Right lobe of liver (tissue), 6 donors: ENCODE measurements around the gene MRPL16. TPM values are rescaled to one million over a fixed set of nuclear protein-coding genes. Genes with fewer than 3 reads are reported as not detected.

Experiments used
- ATAC-seq, 4 donors: fragments of 200-7000 bp; cut with Tn5 transposase; one replicate each; pipeline ENCODE4 v1.9.1; 2020; ENCODE audit warnings: mild to moderate bottlenecking in 4 of 4, moderate library complexity in 4 of 4
- DNase-seq, 3 donors: peaks; one replicate each; pipeline ENCODE4 v3.0.0-alpha.2; 2020
- H3K27ac ChIP-seq, 3 donors: fragments of 200-600 bp; one replicate each; pipeline ENCODE4 v1.8.0; 2022
- H3K27me3 ChIP-seq, 2 donors: fragments of 200-600 bp; one replicate each; pipeline ENCODE4 v1.8.0; 2022
- H3K36me3 ChIP-seq, 4 donors: fragments of 200-600 bp; sonication (generic) in 1 of 4; one replicate each; pipeline versions ENCODE4 v1.5.1 to v1.8.0; 2017 to 2022; ENCODE audit warnings: control low read depth in 1 of 4
- H3K4me1 ChIP-seq, 4 donors: fragments of 200-600 bp; sonication (generic) in 1 of 4; one replicate each; pipeline versions ENCODE4 v1.5.1 to v1.8.0; 2017 to 2022; ENCODE audit warnings: control low read depth in 1 of 4
- H3K4me3 ChIP-seq, 3 donors: fragments of 200-600 bp; one replicate each; pipeline ENCODE4 v1.8.0; 2022
- H3K9me3 ChIP-seq, 4 donors: fragments of 200-600 bp; sonication (generic) in 1 of 4; one replicate each; pipeline versions ENCODE4 v1.5.1 to v1.8.0; 2017 to 2022; ENCODE audit warnings: control low read depth in 1 of 4
- CTCF ChIP-seq, 4 donors: fragments of 200-600 bp in 3 of 4; fragments of 450-650 bp in 1 of 4; IDR thresholded peaks; one replicate each; pipeline versions ENCODE4 v1.5.1 to v1.8.0; 2016 to 2022; ENCODE audit warnings: antibody characterized with exemption in 4 of 4, mild to moderate bottlenecking in 2 of 4
- POLR2A ChIP-seq: fragments of 450-650 bp; IDR thresholded peaks from one replicate; pipeline ENCODE4 v1.6.1; 2017; ENCODE audit warnings: antibody characterized with exemption, mild to moderate bottlenecking
- WGBS: methylation state at CpG from one replicate; pipeline ENCODE4 v1.1.6; 2018; ENCODE audit warnings: low coverage, low lambda C conversion rate; ENCODE audit not compliant: insufficient coverage; ENCODE audit errors: missing lambda C conversion rate; 5-methylcytosine and 5-hydroxymethylcytosine counted together
- intact Hi-C, 2 donors: fragments of 100-400 bp; cut with DNase I; formaldehyde crosslinking; loops; one replicate each; pipeline versions ENCODE4 v1.11.2 to v1.14.1; 2022
- total RNA-seq, 6 experiments: library from RNA; depleted of rRNA in 2 of 6; stranded (reverse); fragments of >200 nt in 2 of 6; fragmentation: NEBNext Ultra II Directional in 3 of 6; extraction: Animal tissue kit (Norgen Biotek cat#: 25700) in 3 of 6; gene quantifications; one replicate each; pipeline versions ENCODE4 v1.1.0 to v1.2.4, GENCODE V29; 2016 to 2023
- donor health status: DM: no; HTN: yes; CAD: no.
- donor health status: DM: no; HTN: no; CAD: no.
- donor health status: DM: no; HTN: no; CAD: no.
- donor health status: DM: no; HTN: yes; CAD: no.
- donor health status: DM: no; HTN: yes; CAD: no.

MRPL16 gene
- total RNA-seq, 6 experiments from 2014 or later: 30.6 to 48.3 (median 37.3) TPM

GRCh38 chr11:59813364-59813763 lies 2.8 kb upstream of the MRPL16 start:
- Histone ChIP-seq H3K36me3 (peaks cover 0 to 3% (median 0%) of the 10 kb centered on the region in 4 donors), H3K27ac (no peak overlapping the region), H3K4me3 (no peak overlapping the region), H3K9me3 (no peaks in the 10 kb centered on the region), H3K4me1 (peaks cover 0 to 7% (median 0%) of the 10 kb centered on the region in 4 donors), H3K27me3 (no peaks in the 10 kb centered on the region)
- intact Hi-C loops: no loop called here
- DNase-seq (no peak), ATAC-seq (no peak)
- 56% methylated on average over 1 of the region's 1 CpG for WGBS
- no peak for TF ChIP-seq CTCF (IDR thresholded peaks at IDR 0.05)
- TF ChIP-seq POLR2A: no peak

- Histone ChIP-seq H3K27ac (no peak overlapping the region), H3K27me3 (no peaks in the 10 kb centered on the region), H3K4me3 (no peak overlapping the region), H3K9me3 (no peaks in the 10 kb centered on the region), H3K4me1 (peaks cover 0 to 7% (median 0%) of the 10 kb centered on the region in 4 donors), H3K36me3 (peaks cover 0 to 3% (median under 1%) of the 10 kb centered on the region in 4 donors)
- TF ChIP-seq CTCF (IDR thresholded peaks at IDR 0.05) (no peak), POLR2A (no peak)
- 58% methylated on average over 2 of the region's 2 CpGs for WGBS
- ATAC-seq (no peak), DNase-seq (no peak)
- intact Hi-C loops: no loop called here
Measured at GRCh38 chr11:59812220-59812619, 1.6 kb upstream of the MRPL16 start.

GRCh38 chr11:59810911-59811259 lies 307 bp upstream of the MRPL16 start:
- Histone ChIP-seq H3K27ac (peak overlapping the region in 2 of 3 donors; percentile 69 to 81), H3K4me1 (peaks cover 0 to 7% (median 0%) of the 10 kb centered on the region in 4 donors), H3K36me3 (peaks cover 0 to 14% (median 10%) of the 10 kb centered on the region in 4 donors), H3K4me3 (peak overlapping the region; percentile 75 to 95 (median 87)), H3K9me3 (no peaks in the 10 kb centered on the region), H3K27me3 (no peaks in the 10 kb centered on the region)
- no peak for DNase-seq
- TF ChIP-seq POLR2A: no peak
- no peak for TF ChIP-seq CTCF (IDR thresholded peaks at IDR 0.05)
- intact Hi-C loops: no loop called here
- no peak for ATAC-seq
- 7% methylated on average over 8 of the region's 8 CpGs for WGBS

GRCh38 chr11:59807047-59807610 lies 3.4 kb downstream of the MRPL16 start:
- ATAC-seq (peak in 2 of 4 donors; percentile 10 to 50), DNase-seq (no peak)
- H3K27ac ChIP-seq: no peak overlapping the region
- no peaks in the 10 kb centered on the region for H3K9me3 ChIP-seq
- no peak overlapping the region for H3K4me3 ChIP-seq
- TF ChIP-seq CTCF (IDR thresholded peaks at IDR 0.05): no peak
- no peak for TF ChIP-seq POLR2A
- WGBS: 50% methylated on average over 1 of the region's 1 CpG
- H3K27me3 ChIP-seq: no peaks in the 10 kb centered on the region
- H3K36me3 ChIP-seq: peaks cover 0 to 20% (median 13%) of the 10 kb centered on the region in 4 donors
- intact Hi-C loops: no loop called here
- H3K4me1 ChIP-seq: peaks cover 0 to 7% (median 0%) of the 10 kb centered on the region in 4 donors
